ENCODE results near the gene KRT17. TPM values are rescaled to one million over a fixed set of nuclear protein-coding genes. Genes with fewer than 3 reads are reported as not detected.

KRT17 gene
- total RNA-seq, 2 experiments from 2014 or later = not detected

- Mint-ChIP-seq H3K4me1 (ENCODE audit: low read depth) (peaks cover 9% of the 10 kb centered on the region), H3K4me3 (no peak overlapping the region), H3K27me3 (ENCODE audit: low read depth) (peaks cover 12% of the 10 kb centered on the region), H3K9me3 (ENCODE audit: insufficient read depth) (no peaks in the 10 kb centered on the region), H3K27ac (no peak overlapping the region), H3K36me3 (ENCODE audit: low read depth) (no peaks in the 10 kb centered on the region)
- DNase-seq = no peak
- ATAC-seq = no peak
- POLR2A ChIA-PET = no interaction called here
- CTCF ChIA-PET = interaction anchor here (1.1 to 12.5 kb wide), 3 partner anchors 11 to 844 kb away, joined by 3 to 399 read pairs (median 11); no protein-coding TSS in a partner anchor
Measured at GRCh38 chr17:41660221-41660711, 35.9 kb upstream of the KRT17 start.

DNA sequence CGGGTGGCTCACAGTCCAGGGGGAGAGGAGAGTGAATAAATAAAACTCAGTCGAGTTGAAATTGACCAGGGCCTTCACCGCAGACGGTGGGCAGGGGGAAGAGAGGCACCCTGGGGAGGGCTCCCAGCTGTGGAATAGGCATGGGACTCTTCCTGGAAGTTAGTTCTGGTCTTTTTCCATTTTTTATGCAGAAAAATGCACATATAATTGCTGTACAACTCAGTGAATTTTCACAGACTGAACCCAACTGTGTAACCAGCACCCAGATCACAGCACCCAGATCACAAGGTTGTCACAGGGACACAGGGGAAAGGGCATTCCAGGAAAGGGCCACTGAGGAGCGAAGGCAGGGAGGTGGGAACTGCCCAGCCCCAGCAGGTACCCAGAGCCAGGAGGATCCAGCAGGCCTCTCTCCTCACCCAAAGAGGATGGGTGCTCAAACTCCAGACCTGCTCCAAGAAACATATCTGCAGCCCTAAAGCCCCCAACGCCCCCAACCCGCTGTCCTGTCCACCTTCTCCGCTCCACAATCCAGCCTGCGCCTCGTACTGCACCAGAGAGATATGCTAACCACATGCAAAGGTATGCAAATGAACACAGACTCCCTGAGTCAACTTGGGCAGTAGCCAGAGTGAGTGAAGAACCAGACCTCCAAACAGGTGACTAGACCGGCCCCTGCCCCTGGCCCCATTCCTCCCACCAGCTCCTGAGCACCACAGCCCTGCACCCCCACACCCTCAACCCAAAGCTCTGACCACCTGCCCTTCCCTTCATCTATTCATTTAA is 35.2 kb upstream of the KRT17 start:
- ChIA-PET CTCF (interaction anchor here (2.2 to 12.5 kb wide), 2 partner anchors 11 to 110 kb away, joined by 11 to 399 read pairs; no protein-coding TSS in a partner anchor), POLR2A (no interaction called here)
- Mint-ChIP-seq H3K36me3 (ENCODE audit: low read depth) (no peaks in the 10 kb centered on the region), H3K27ac (no peak overlapping the region), H3K4me1 (ENCODE audit: low read depth) (peaks cover 7% of the 10 kb centered on the region), H3K27me3 (ENCODE audit: low read depth) (peaks cover 9% of the 10 kb centered on the region), H3K4me3 (no peak overlapping the region), H3K9me3 (ENCODE audit: insufficient read depth) (no peaks in the 10 kb centered on the region)
- DNase-seq (no peak), ATAC-seq (no peak)

- POLR2A ChIA-PET = no interaction called here
Measured at GRCh38 chr17:41658846-41659245, 34.5 kb upstream of the KRT17 start.

DNA sequence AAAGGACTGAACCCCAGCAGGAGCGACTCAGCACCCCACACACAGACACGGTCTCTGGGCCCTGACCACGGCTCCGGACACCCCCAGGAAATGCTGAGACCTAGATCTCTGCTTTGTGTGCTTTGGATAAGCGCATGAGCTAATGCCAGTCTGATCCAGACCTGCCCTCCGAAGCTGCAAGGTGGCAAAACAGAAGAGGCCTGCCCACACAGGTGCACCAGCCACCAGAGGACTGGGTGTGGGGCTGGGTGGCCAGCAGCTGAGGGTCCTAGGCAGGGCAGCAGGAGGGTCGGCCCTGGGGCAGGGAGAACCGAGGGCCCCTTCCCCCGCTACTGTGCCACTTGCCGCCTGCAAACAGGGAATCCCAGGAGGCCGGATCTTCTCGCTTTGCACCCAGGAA is 33.6 kb upstream of the KRT17 start:
- no peaks in the 10 kb centered on the region for H3K36me3 Mint-ChIP-seq (ENCODE audit: low read depth)
- ChIA-PET POLR2A (interaction anchor here (0.7 kb wide), 1 partner anchor 10 kb away, joined by 6 read pairs; no protein-coding TSS in a partner anchor), CTCF (interaction anchor here (0.9 to 1.7 kb wide), 3 partner anchors 8 to 109 kb away, joined by 3 to 9 read pairs (median 4); no protein-coding TSS in a partner anchor)
- peaks cover 2% of the 10 kb centered on the region for H3K4me1 Mint-ChIP-seq (ENCODE audit: low read depth)
- no peaks in the 10 kb centered on the region for H3K27me3 Mint-ChIP-seq (ENCODE audit: low read depth)
- H3K27ac Mint-ChIP-seq = no peak overlapping the region
- H3K4me3 Mint-ChIP-seq = no peak overlapping the region
- H3K9me3 Mint-ChIP-seq (ENCODE audit: insufficient read depth) = no peaks in the 10 kb centered on the region
- ATAC-seq = no peak
- DNase-seq = no peak

More at GRCh38 chr17:41658846-41659245, 34.5 kb upstream of the KRT17 start:
- ATAC-seq (no peak), DNase-seq (no peak)
- H3K4me3 Mint-ChIP-seq = no peak overlapping the region
- H3K4me1 Mint-ChIP-seq (ENCODE audit: low read depth) = peaks cover 7% of the 10 kb centered on the region
- no peak overlapping the region for H3K27ac Mint-ChIP-seq
- H3K36me3 Mint-ChIP-seq (ENCODE audit: low read depth) = no peaks in the 10 kb centered on the region
- H3K9me3 Mint-ChIP-seq (ENCODE audit: insufficient read depth) = no peaks in the 10 kb centered on the region
- peaks cover 5% of the 10 kb centered on the region for H3K27me3 Mint-ChIP-seq (ENCODE audit: low read depth)
- CTCF ChIA-PET = interaction anchor here (1.0 kb wide), 1 partner anchor 9 kb away, joined by 3 read pairs; no protein-coding TSS in a partner anchor

GRCh38 chr17:41657176-41657754 is 32.9 kb upstream of the KRT17 start:
- ChIA-PET POLR2A (interaction anchor here (0.7 kb wide), 1 partner anchor 11 kb away, joined by 6 read pairs; no protein-coding TSS in a partner anchor), CTCF (interaction anchor here (1.7 kb wide), 1 partner anchor 9 kb away, joined by 9 read pairs; no protein-coding TSS in a partner anchor)
- ATAC-seq (no peak), DNase-seq (no peak)
- Mint-ChIP-seq H3K27me3 (ENCODE audit: low read depth) (no peaks in the 10 kb centered on the region), H3K27ac (no peak overlapping the region), H3K4me3 (no peak overlapping the region), H3K36me3 (ENCODE audit: low read depth) (no peaks in the 10 kb centered on the region), H3K9me3 (ENCODE audit: insufficient read depth) (no peaks in the 10 kb centered on the region), H3K4me1 (ENCODE audit: low read depth) (no peaks in the 10 kb centered on the region)

DNA sequence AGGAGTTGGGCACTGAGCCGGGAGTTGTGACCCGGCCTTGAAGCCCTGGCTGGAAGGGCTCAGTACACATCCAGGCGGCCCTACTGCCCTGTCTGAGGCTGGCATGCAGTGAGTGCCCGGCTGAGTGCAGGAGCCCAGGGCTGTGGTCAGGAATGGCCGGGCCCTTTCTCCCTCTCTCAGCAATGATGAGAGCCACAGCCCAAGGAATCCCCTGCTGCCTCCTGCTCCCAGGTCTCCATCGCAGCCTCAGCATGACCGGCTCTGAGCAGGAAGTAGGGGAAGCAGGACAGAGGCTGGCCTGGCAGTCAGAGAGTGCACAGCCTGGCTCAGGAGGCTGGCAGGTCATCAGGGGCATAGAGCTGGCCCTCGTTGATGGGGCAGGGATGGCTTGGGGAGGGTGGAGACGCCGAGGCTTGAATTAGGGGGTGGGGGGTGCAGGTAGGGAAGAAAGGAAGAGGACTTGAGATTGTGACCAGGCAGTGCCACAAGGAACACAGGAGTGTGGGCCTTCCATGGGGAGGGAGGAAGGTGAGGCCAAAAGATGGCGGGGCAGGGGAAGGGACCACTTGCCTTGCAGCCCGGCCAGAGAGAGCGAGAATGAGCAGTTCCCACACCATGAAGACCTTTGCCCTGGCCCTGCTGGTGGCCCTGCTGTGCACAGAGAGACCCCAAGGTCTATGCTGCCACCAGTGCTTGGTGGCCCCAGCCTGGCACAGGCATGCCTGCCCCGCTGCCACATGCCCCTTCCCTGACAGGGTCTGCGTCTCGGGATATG is 32.1 kb upstream of the KRT17 start:
- no peaks in the 10 kb centered on the region for H3K27me3 Mint-ChIP-seq (ENCODE audit: low read depth)
- no peaks in the 10 kb centered on the region for H3K36me3 Mint-ChIP-seq (ENCODE audit: low read depth)
- POLR2A ChIA-PET = no interaction called here
- peak overlapping the region; percentile 4 for H3K27ac Mint-ChIP-seq
- ATAC-seq (no peak), DNase-seq (no peak)
- CTCF ChIA-PET = interaction anchor here (15.0 kb wide), 1 partner anchor 9 kb away, joined by 399 read pairs; no protein-coding TSS in a partner anchor
- no peak overlapping the region for H3K4me3 Mint-ChIP-seq
- H3K4me1 Mint-ChIP-seq (ENCODE audit: low read depth) = no peaks in the 10 kb centered on the region
- no peaks in the 10 kb centered on the region for H3K9me3 Mint-ChIP-seq (ENCODE audit: insufficient read depth)

GRCh38 chr17:41655611-41656111 is 31.3 kb upstream of the KRT17 start:
- Mint-ChIP-seq H3K27me3 (ENCODE audit: low read depth) (no peaks in the 10 kb centered on the region), H3K9me3 (ENCODE audit: insufficient read depth) (no peaks in the 10 kb centered on the region), H3K27ac (no peak overlapping the region), H3K4me1 (ENCODE audit: low read depth) (no peaks in the 10 kb centered on the region), H3K36me3 (ENCODE audit: low read depth) (no peaks in the 10 kb centered on the region), H3K4me3 (no peak overlapping the region)
- ChIA-PET POLR2A (no interaction called here), CTCF (interaction anchor here (15.0 kb wide), 1 partner anchor 10 kb away, joined by 399 read pairs; no protein-coding TSS in a partner anchor)
- DNase-seq = no peak
- no peak for ATAC-seq

DNA sequence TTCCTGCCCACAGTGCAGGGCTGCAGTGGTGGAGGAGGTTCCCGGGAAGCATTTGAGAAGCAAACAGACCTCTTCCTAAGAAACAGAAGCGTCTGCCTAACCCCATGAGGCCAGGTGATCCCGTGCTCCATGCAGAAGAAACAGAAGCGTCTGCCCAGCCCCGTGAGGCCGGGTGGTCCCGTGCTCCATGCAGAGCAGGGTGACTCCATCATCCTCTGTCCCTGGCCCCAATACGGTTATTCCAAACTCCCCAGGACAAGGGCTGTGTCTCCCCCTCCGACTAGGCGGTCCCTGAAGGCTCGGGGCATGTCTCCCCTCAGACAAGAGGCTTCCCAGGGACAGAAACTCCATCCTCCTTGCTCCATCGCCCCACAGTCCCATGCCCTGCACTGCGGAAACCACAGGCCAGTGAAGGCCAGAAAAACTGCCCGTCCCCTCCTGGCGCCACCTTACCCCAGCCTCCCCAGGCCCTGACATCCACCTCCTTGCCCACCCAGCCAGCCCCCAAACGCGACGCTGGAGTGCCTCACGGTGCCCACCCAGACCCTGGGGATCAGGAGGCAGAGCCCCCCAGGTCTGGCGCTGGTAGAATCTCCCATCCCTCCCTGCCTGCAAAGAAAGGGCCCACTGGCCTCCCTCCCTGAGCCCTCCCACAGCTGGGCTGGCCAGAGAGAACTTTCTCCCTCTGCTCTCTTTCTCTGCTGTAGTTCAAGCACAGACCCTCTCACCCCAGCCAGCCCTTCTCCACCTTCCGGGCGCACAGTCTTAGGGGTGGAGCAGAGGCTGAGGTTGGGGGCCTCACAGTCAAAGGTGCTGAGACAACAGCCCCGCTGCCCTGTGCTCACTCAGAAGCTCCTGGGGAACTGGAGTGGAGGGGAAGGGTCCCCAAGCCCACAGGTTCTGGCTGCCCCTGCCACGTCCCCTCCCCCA is 30.6 kb upstream of the KRT17 start:
- H3K36me3 Mint-ChIP-seq (ENCODE audit: low read depth) = no peaks in the 10 kb centered on the region
- no peak overlapping the region for H3K27ac Mint-ChIP-seq
- no peaks in the 10 kb centered on the region for H3K4me1 Mint-ChIP-seq (ENCODE audit: low read depth)
- H3K9me3 Mint-ChIP-seq (ENCODE audit: insufficient read depth) = no peaks in the 10 kb centered on the region
- no peaks in the 10 kb centered on the region for H3K27me3 Mint-ChIP-seq (ENCODE audit: low read depth)
- CTCF ChIA-PET = interaction anchor here (4.2 to 15.0 kb wide), 2 partner anchors 11 to 106 kb away, joined by 21 to 399 read pairs; no protein-coding TSS in a partner anchor
- ATAC-seq (no peak), DNase-seq (no peak)
- POLR2A ChIA-PET = no interaction called here
- no peak overlapping the region for H3K4me3 Mint-ChIP-seq

DNA sequence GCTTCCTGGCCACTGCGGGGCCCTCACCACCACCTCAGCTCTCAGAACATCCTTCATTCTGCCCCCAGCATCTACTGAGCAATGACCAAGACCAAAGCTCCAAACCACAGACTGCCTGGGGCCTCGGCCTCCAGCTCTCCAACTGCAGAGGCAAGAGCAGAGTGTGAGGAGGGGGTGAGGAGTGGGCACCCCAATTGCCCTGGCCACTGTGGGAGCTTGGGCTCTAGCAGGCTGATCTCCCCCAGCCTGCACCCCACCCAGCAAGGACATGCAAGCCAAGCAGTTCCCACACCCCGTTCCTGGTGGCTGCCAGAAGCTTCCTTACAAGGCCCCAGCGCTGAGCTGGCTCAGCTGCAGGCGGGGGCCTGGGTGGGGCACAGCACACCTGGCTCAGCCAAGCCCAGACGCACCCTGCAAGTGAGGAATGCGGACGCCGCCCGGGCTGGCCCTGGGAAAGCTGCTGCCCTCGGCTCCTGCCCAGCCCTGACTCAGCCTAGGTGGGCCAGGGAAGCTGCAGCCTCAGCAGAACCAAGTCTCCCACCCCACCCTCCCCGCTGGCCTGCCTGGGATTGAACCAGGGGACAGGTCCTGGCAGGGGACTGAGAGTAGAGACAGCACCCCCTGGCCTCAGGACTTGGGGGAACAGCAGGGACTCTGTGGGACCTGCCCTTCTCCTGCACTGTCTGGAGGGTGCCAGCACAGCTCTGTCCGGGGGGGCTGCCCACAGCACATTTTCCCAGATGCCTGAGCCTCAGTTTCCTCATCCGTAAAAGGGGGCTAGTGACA is 29.7 kb upstream of the KRT17 start:
- ChIA-PET CTCF (interaction anchor here (4.2 to 15.0 kb wide), 2 partner anchors 11 to 105 kb away, joined by 21 to 399 read pairs; no protein-coding TSS in a partner anchor), POLR2A (interaction anchor here (0.6 to 1.7 kb wide), 2 partner anchors 12 to 35 kb away, joined by 3 to 6 read pairs; partner anchors contain the start of gene EIF1)
- H3K9me3 Mint-ChIP-seq (ENCODE audit: insufficient read depth) = no peaks in the 10 kb centered on the region
- no peak overlapping the region for H3K4me3 Mint-ChIP-seq
- no peak for DNase-seq
- H3K27ac Mint-ChIP-seq = no peak overlapping the region
- no peaks in the 10 kb centered on the region for H3K36me3 Mint-ChIP-seq (ENCODE audit: low read depth)
- H3K27me3 Mint-ChIP-seq (ENCODE audit: low read depth) = no peaks in the 10 kb centered on the region
- no peaks in the 10 kb centered on the region for H3K4me1 Mint-ChIP-seq (ENCODE audit: low read depth)
- no peak for ATAC-seq

DNA sequence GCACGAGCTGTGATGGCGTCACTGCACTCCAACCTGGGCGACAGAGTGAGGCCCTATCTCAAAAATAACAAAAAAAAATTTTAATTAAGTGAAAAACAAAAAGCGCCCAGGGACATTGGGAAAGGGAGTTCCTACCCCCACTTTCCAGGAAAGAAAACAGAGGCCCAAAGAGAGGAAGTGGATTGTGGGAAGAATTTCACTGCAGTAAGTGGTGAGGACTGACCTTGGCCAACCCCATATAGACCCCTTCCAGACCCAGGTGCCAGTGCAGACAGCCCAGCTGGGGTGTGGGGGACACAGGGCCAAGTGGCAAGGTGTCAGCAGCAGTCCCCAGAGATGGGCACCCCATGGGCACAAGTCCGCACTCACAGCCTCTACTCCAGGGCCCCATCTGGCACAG is 29.0 kb upstream of the KRT17 start:
- H3K4me3 Mint-ChIP-seq = no peak overlapping the region
- DNase-seq (no peak), ATAC-seq (no peak)
- peaks cover 4% of the 10 kb centered on the region for H3K4me1 Mint-ChIP-seq (ENCODE audit: low read depth)
- H3K36me3 Mint-ChIP-seq (ENCODE audit: low read depth) = no peaks in the 10 kb centered on the region
- no peaks in the 10 kb centered on the region for H3K27me3 Mint-ChIP-seq (ENCODE audit: low read depth)
- no peak overlapping the region for H3K27ac Mint-ChIP-seq
- no peaks in the 10 kb centered on the region for H3K9me3 Mint-ChIP-seq (ENCODE audit: insufficient read depth)
- ChIA-PET POLR2A (interaction anchor here (0.6 to 1.7 kb wide), 2 partner anchors 13 to 36 kb away, joined by 3 to 6 read pairs; partner anchors contain the start of gene EIF1), CTCF (interaction anchor here (4.2 to 15.0 kb wide), 2 partner anchors 12 to 104 kb away, joined by 21 to 399 read pairs; no protein-coding TSS in a partner anchor)
